GM23248 (cell line): Measurements from ENCODE around the gene UNC93B1. TPM values are rescaled to one million over a fixed set of nuclear protein-coding genes. Genes with fewer than 3 reads are reported as not detected.

Source experiments
- DNase-seq: peaks from one replicate; pipeline ENCODE4 v3.0.0-alpha.2; 2015
- H2AFZ ChIP-seq: fragments of 200-600 bp; sonication (generic); 2 replicates; pipeline ENCODE4 v1.6.1; 2016; ENCODE audit warnings: antibody characterized with exemption
- H3F3A ChIP-seq: fragments of 200-600 bp; sonication (generic); 2 replicates; pipeline ENCODE4 v1.6.1; 2016; ENCODE audit warnings: mild to moderate bottlenecking, antibody characterized with exemption, mixed run types; ENCODE audit not compliant: insufficient read depth
- H3K27ac ChIP-seq: fragments of 200-600 bp; sonication (generic); 2 replicates; pipeline ENCODE4 v1.5.1; 2016; ENCODE audit warnings: mild to moderate bottlenecking
- H3K27me3 ChIP-seq: fragments of 200-600 bp; sonication (generic); replicated peaks from 2 replicates; pipeline ENCODE4 v1.6.1; 2016; ENCODE audit warnings: mild to moderate bottlenecking; ENCODE audit not compliant: insufficient read depth
- H3K36me3 ChIP-seq: fragments of 200-600 bp; sonication (generic); 2 replicates; pipeline ENCODE4 v1.6.1; 2016; ENCODE audit warnings: low read depth, mild to moderate bottlenecking
- H3K4me1 ChIP-seq: fragments of 200-600 bp; sonication (generic); 2 replicates; pipeline ENCODE4 v1.6.1; 2016; ENCODE audit warnings: mild to moderate bottlenecking; ENCODE audit not compliant: insufficient read depth
- H3K4me2 ChIP-seq: fragments of 200-600 bp; sonication (generic); one replicate; pipeline ENCODE4 v1.6.1; 2016; ENCODE audit warnings: mild to moderate bottlenecking; ENCODE audit not compliant: unreplicated experiment
- H3K4me3 ChIP-seq: fragments of 200-600 bp; sonication (generic); 2 replicates; pipeline ENCODE4 v1.5.1; 2016; ENCODE audit warnings: mild to moderate bottlenecking
- H3K79me2 ChIP-seq: fragments of 200-600 bp; sonication (generic); 2 replicates; pipeline ENCODE4 v1.6.1; 2016; ENCODE audit warnings: mild to moderate bottlenecking; ENCODE audit not compliant: insufficient read depth
- H3K9ac ChIP-seq: fragments of 200-600 bp; sonication (generic); 2 replicates; pipeline ENCODE4 v1.6.1; 2016; ENCODE audit warnings: mild to moderate bottlenecking
- H3K9me2 ChIP-seq: fragments of 200-600 bp; sonication (generic); 2 replicates; pipeline ENCODE4 v1.6.1; 2016; ENCODE audit warnings: mixed run types, mild to moderate bottlenecking, moderate library complexity; ENCODE audit not compliant: insufficient read depth
- H3K9me3 ChIP-seq: fragments of 200-600 bp; sonication (generic); one replicate; pipeline ENCODE4 v1.6.1; 2017; ENCODE audit warnings: low read depth
- H4K20me1 ChIP-seq: fragments of 200-600 bp; sonication (generic); 2 replicates; pipeline ENCODE4 v1.6.0; 2016; ENCODE audit not compliant: insufficient read depth
- EZH2 ChIP-seq: fragments of 200-600 bp; sonication (generic); IDR thresholded peaks from 2 replicates; pipeline ENCODE4 v1.6.1; 2018; ENCODE audit warnings: antibody characterized with exemption, mild to moderate bottlenecking; ENCODE audit not compliant: insufficient read depth, poor library complexity, severe bottlenecking
- EZH2phosphoT487 ChIP-seq: fragments of 200-600 bp; sonication (generic); IDR thresholded peaks from 2 replicates; pipeline ENCODE4 v1.6.1; 2018; ENCODE audit warnings: antibody characterized with exemption, moderate library complexity, mild to moderate bottlenecking, low read depth; ENCODE audit not compliant: insufficient read depth
- WGBS, 2 experiments: methylation state at CpG; one replicate each; pipeline ENCODE4 v1.1.6; 2015 to 2017; ENCODE audit warnings: low lambda C conversion rate in 2 of 2, low coverage in 1 of 2; ENCODE audit errors: missing lambda C conversion rate in 2 of 2; 5-methylcytosine and 5-hydroxymethylcytosine counted together
- in situ Hi-C: fragments of 300-500 bp; cut with MboI; formaldehyde crosslinking; loops from 2 replicates; pipeline ENCODE4 v1.15.0; 2020
- polyA plus RNA-seq: library from polyadenylated mRNA; unstranded; fragments of >200 nt; fragmentation: Nextera tagmentation; extraction: Ambion mirVana; gene quantifications from 2 replicates; pipeline ENCODE4 v1.2.1, GENCODE V29; 2016
- total RNA-seq: library from RNA; depleted of rRNA; stranded (reverse); fragments of >200 nt; shearing (Covaris generic); gene quantifications from 2 replicates; pipeline ENCODE4 v1.2.3, GENCODE V29; 2014

Gene UNC93B1
- total and polyA plus RNA-seq, 2 experiments from 2014 or later: 20.9 to 41.1 TPM

DNA sequence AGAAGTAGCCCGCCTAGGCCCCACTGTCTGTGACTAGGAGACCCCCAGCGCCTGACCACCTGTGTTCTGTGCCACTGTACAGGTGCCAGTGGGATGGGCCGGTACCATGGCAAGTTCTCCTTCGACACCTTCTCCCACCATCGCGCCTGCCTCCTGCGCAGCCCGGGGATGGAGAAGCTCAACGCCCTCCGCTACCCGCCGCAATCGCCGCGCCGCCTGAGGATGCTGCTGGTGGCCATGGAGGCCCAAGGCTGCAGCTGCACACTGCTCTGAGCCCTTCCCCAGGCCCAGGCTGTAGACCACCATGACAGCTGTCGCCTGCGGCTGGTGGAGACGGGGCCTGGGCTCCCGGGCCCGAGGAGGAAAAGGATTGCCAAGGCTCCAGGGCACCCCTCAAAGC is 23.8 kb upstream of the UNC93B1 start:
- TF ChIP-seq EZH2phosphoT487 (no peak), EZH2 (no peak)
- H4K20me1 ChIP-seq: no peaks in the 10 kb centered on the region
- in situ Hi-C loops: no loop called here
- WGBS, 2 experiments: 83 to 87% methylated on average over 20 to 21 of the region's 21 CpGs
- H2AFZ ChIP-seq: no peak overlapping the region
- DNase-seq: no peak
- H3F3A ChIP-seq: peaks cover 24% of the 10 kb centered on the region
- H3K79me2 ChIP-seq: peaks cover 27% of the 10 kb centered on the region
- peak overlapping the region; percentile 97 for H3K27ac ChIP-seq
- H3K4me3 ChIP-seq: no peak overlapping the region
- H3K9me2 ChIP-seq: no peaks in the 10 kb centered on the region
- peak overlapping the region; percentile 44 for H3K4me2 ChIP-seq
- peaks cover 37% of the 10 kb centered on the region for H3K4me1 ChIP-seq
- peak overlapping the region; percentile 77 for H3K9ac ChIP-seq
- no peaks in the 10 kb centered on the region; the same call in 1 of the 2 replicates for H3K36me3 ChIP-seq
- no peaks in the 10 kb centered on the region for H3K27me3 ChIP-seq
- no peaks in the 10 kb centered on the region for H3K9me3 ChIP-seq

DNA sequence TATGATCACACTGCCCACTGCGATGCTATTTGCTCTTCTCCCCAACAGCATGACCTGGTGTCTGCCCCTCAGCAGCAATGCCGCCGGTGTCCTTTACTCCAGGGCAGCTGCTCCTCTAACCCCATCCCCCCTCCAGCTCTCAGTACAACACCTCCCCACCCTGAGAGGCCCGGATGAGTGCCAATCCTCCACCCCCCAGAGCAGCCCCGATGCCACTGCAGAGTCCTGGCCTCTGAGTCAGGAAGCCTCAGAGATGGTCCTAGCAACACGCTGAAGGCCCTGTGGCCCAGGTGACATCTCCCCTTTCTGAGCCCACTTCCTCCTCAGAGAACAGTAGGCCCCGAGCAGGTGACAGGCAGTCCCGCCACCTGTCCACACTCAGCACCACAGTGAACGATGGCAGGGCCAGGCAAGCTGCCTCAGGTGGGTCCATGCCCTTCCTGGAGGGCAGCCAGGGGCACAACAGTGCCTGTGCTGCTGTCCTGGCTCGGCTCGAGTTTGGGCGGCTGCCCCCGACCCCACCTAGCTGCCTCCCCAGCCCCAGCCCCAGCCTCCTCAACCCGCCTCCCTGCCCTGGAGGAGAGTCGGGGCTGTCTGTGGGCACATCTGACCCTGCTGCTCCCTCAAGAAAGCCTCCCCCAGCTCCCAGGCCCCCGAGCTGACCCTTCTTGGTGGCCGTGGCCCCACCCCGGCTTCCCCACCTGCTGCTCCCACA is 22.7 kb upstream of the UNC93B1 start:
- Histone ChIP-seq H3K9me3 (no peaks in the 10 kb centered on the region), H4K20me1 (no peaks in the 10 kb centered on the region), H3K9ac (peak overlapping the region; percentile 77), H2AFZ (no peak overlapping the region), H3K9me2 (no peaks in the 10 kb centered on the region), H3K4me1 (peaks cover 33% of the 10 kb centered on the region), H3K27me3 (no peaks in the 10 kb centered on the region), H3K4me2 (no peak overlapping the region), H3F3A (peaks cover 24% of the 10 kb centered on the region), H3K79me2 (peaks cover 16% of the 10 kb centered on the region), H3K27ac (peak overlapping the region; percentile 97; the same call in 1 of the 2 replicates), H3K36me3 (no peaks in the 10 kb centered on the region; the same call in 1 of the 2 replicates), H3K4me3 (no peak overlapping the region)
- 89 to 92% methylated on average over 11 to 18 of the region's 18 CpGs for WGBS, 2 experiments
- no peak for DNase-seq
- in situ Hi-C loops: no loop called here
- TF ChIP-seq EZH2: no peak
- no peak for TF ChIP-seq EZH2phosphoT487

DNA sequence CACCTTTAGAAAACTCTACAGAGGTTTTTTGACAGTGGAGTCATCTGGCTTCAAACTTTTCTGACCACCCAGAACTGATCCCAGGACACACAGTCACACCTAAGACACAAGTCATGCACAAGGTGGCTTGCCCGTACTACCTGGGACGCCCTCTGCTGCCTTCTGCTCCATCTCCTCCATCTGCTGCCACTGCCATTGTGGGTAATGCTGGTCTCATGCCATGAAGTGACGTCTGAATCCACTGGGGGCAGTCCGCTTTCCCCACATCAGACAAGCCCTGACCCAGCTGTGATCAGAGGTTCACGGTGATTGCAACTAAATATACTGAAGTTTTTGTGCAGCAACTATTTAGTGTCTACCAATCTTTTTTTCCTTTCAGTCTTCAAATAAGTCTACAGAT is 21.1 kb upstream of the UNC93B1 start:
- no peak overlapping the region for H3K4me3 ChIP-seq
- H3K27ac ChIP-seq: no peak overlapping the region
- no peaks in the 10 kb centered on the region; the same call in 1 of the 2 replicates for H3K36me3 ChIP-seq
- no peaks in the 10 kb centered on the region for H3K9me3 ChIP-seq
- no peak overlapping the region for H3K9ac ChIP-seq
- TF ChIP-seq EZH2 (no peak), EZH2phosphoT487 (no peak)
- peaks cover 6% of the 10 kb centered on the region; the same call in 1 of the 2 replicates for H3K79me2 ChIP-seq
- 85 to 87% methylated on average over 5 of the region's 5 CpGs for WGBS, 2 experiments
- in situ Hi-C loops: no loop called here
- no peak overlapping the region for H2AFZ ChIP-seq
- DNase-seq: no peak
- no peaks in the 10 kb centered on the region for H3K9me2 ChIP-seq
- H3K4me2 ChIP-seq: no peak overlapping the region
- H3K4me1 ChIP-seq: peaks cover 29% of the 10 kb centered on the region
- H4K20me1 ChIP-seq: no peaks in the 10 kb centered on the region
- no peaks in the 10 kb centered on the region for H3K27me3 ChIP-seq
- H3F3A ChIP-seq: peaks cover 24% of the 10 kb centered on the region

DNA sequence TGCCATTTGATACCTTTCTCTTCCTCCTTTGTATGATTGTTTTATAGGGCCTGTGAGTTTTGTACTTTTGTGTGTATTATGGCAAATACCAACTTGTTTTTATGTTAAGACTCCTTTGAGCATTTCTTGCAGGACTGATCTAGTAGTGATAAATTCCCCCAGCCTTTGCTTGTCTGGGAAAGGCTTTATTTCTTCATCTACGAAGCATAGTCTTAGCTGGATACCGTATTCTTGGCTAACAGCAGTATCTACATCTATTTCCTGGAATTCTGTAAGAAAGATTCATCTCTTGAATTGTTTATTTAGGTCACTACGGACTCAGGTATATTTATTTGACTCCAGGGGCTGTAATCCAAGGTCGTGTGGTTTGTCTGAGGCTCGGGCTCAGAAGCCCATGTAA is 20.6 kb upstream of the UNC93B1 start:
- TF ChIP-seq EZH2phosphoT487: no peak
- no peak for TF ChIP-seq EZH2
- in situ Hi-C loops: no loop called here
- H3K79me2 ChIP-seq: peaks cover 6% of the 10 kb centered on the region; the same call in 1 of the 2 replicates
- no peaks in the 10 kb centered on the region for H3K9me2 ChIP-seq
- no peak for DNase-seq
- no peaks in the 10 kb centered on the region for H3K27me3 ChIP-seq
- H3K9me3 ChIP-seq: no peaks in the 10 kb centered on the region
- H3K36me3 ChIP-seq: no peaks in the 10 kb centered on the region; the same call in 1 of the 2 replicates
- H2AFZ ChIP-seq: no peak overlapping the region
- H4K20me1 ChIP-seq: no peaks in the 10 kb centered on the region
- no peak overlapping the region for H3K4me3 ChIP-seq
- peaks cover 21% of the 10 kb centered on the region for H3F3A ChIP-seq
- WGBS, 2 experiments: 80 to 87% methylated on average over 5 of the region's 5 CpGs
- H3K27ac ChIP-seq: no peak overlapping the region
- peaks cover 24% of the 10 kb centered on the region for H3K4me1 ChIP-seq
- H3K4me2 ChIP-seq: no peak overlapping the region
- no peak overlapping the region for H3K9ac ChIP-seq
